ENCODE data around the gene TGM3.
"Not testable (repeated sequence)": the region's sequence is repeated elsewhere in the genome, so short reads cannot be mapped to it uniquely, and the experiment has no call there.

TGM3 gene, protein sequence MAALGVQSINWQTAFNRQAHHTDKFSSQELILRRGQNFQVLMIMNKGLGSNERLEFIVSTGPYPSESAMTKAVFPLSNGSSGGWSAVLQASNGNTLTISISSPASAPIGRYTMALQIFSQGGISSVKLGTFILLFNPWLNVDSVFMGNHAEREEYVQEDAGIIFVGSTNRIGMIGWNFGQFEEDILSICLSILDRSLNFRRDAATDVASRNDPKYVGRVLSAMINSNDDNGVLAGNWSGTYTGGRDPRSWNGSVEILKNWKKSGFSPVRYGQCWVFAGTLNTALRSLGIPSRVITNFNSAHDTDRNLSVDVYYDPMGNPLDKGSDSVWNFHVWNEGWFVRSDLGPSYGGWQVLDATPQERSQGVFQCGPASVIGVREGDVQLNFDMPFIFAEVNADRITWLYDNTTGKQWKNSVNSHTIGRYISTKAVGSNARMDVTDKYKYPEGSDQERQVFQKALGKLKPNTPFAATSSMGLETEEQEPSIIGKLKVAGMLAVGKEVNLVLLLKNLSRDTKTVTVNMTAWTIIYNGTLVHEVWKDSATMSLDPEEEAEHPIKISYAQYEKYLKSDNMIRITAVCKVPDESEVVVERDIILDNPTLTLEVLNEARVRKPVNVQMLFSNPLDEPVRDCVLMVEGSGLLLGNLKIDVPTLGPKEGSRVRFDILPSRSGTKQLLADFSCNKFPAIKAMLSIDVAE

GRCh38 chr20:2295886-2296515 lies at the start of gene TGM3:
TGM3 (plus strand) TSS chr20:2296001; CDS start chr20:2296064, 63 bp downstream.
- no peak for DNase-seq (ENCODE audit: low read depth)

DNA sequence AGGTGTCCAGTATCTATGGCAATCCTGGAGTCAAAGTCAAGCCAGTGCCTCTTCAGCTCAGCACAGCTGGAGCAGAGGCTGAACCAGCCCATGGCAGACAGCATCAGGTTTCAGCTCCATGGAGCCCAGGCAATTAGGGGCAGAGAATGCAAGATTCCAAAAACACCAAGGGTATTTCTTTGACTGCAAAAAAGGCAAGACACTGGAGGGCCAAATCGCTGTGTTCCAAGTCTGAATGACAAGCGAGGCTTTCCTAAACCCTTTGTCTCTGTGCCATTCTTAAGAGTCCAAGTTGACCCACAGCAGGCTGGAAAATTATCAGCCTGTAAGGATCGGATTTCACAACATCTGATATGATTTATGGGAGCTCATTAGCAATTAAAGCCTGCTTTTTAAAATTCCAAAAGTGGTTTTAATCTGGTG lies 49.7 kb upstream of the TGM3 start:
- DNase-seq (ENCODE audit: low read depth) = no peak

GRCh38 chr20:2248837-2249236 lies 47.0 kb upstream of the TGM3 start:
- DNase-seq (ENCODE audit: low read depth) = no peak

DNA sequence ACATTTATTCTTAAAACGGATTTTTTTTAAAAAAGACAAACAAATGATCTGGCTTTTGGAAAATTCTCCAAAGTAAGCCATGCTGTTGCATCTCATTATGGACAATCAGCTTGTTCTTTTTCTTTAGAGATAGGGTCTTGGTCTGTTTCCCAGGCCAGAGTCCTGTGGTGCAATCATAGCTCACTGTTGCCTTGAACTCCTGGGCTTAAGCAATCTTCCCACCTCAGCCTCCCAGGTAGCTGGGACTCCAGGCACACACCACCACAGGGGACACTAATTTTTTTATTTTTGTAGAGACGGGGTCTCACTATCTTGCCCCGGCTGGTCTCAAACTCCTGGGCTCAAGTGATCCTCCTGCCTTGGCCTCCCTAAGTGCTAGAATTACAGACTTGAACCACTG lies 45.9 kb upstream of the TGM3 start:
- DNase-seq (ENCODE audit: low read depth) = no peak

DNA sequence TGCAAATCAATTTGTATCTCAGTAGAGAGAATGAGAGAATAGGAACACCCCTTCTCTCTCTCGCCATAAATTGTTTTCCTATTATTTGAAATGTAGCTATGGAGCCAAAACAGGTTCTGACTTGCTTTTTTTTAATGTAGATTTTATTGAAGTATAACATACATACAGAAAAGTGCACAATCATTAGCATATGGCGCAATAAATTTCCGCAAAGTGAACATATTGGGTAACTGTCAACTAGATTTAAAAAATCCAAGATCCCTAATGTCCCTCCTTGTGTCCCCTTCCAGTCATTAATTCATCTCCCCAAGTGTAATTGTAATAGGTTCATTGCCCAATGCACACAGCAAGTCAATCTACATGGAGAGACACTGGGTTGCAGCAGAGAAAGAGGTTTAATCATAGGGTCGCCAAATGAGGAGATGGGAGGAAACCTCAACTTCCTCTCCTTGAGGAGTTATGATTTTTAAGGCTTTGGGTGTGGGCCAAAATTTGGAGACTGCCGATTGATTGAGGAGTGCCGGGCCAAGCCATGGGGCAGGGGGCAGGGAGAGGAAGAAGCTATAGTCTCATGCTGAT lies 43.3 kb upstream of the TGM3 start:
- no peak for DNase-seq (ENCODE audit: low read depth)

DNA sequence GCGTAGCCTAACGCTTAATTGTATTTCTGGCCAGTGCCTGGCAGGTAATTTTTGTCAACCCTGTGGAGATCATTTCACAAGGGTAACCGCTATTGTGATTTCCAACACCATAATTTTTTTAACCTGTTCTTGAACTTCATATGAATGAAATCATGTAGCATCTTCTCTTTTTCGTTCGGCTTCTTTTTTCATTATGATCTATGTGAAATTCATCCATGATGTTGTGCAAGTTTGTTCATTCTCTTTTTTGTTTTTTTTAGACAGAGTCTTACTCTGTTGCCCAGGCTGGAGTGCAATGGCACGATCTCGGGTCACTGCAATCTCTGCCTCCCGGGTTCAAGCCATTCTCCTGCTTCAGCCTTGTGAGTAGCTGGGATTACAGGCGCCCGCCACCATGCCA lies 42.5 kb upstream of the TGM3 start:
- no peak for DNase-seq (ENCODE audit: low read depth)

DNA sequence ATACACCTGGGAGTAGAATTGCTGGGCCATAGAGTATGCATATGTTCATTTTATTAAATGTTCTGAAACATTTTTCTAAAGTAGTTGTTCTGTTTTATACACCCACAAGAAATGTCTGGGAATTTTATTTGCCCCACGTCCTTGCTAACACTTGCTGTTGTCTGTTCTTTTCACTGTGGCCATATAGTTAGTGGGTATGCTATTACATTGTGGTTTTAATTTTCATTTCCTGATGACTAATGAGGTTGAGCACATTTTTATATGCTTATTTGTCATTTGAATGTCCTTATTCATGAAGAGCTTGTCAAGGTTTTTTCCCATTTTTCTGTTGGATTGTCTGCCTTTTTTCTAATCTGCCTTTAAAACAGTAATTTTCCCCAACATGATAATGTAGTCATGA lies 41.5 kb upstream of the TGM3 start:
- no peak for DNase-seq (ENCODE audit: low read depth)

- no peak for DNase-seq (ENCODE audit: low read depth)
Measured at GRCh38 chr20:2255926-2256531, 39.8 kb upstream of the TGM3 start.

GRCh38 chr20:2259731-2260130 lies 36.1 kb upstream of the TGM3 start:
- DNase-seq (ENCODE audit: low read depth) = no peak

- DNase-seq (ENCODE audit: low read depth) = no peak
Measured at GRCh38 chr20:2260250-2260649, 35.6 kb upstream of the TGM3 start.

GRCh38 chr20:2261046-2261485 lies 34.7 kb upstream of the TGM3 start:
- no peak for DNase-seq (ENCODE audit: low read depth)

- DNase-seq (ENCODE audit: low read depth) = no peak
Measured at GRCh38 chr20:2261629-2262028, 34.2 kb upstream of the TGM3 start.

- DNase-seq (ENCODE audit: low read depth) = no peak
Measured at GRCh38 chr20:2264118-2264517, 31.7 kb upstream of the TGM3 start.

DNA sequence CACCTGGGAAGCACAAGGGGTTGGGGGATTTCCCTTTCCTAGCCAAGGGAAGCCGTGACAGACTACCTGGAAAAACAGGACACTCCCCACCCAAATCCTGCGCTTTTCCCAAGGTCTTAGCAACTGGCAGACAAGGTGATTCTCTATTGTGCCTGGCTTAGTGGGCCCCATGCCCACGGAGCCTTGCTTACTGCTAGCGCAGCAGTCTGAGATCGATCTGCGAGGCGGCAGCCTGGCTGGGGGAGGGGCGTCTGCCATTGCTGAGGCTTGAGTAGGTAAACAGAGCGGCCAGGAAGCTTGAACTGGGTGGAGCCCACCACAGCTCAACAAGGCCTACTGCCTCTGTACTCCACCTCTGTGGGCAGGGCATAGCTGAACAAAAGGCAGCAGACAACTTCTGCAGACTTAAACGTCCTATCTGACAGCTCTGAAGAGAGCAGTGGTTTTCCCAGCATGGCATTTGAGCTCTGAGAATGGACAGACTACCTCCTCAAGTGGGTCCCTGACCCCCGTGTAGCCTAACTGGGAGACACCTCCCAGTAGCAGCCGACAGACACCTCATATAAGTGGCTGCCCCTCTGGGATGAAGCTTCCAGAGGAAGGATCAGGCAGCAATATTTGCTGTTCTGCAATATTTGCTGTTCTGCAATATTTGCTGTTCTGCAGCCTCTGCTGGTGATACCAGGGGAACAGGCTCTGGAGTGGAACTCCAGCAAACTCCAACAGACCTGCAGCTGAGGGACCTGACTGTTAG lies 31.0 kb upstream of the TGM3 start:
- not testable (repeated sequence) for DNase-seq (ENCODE audit: low read depth)

DNA sequence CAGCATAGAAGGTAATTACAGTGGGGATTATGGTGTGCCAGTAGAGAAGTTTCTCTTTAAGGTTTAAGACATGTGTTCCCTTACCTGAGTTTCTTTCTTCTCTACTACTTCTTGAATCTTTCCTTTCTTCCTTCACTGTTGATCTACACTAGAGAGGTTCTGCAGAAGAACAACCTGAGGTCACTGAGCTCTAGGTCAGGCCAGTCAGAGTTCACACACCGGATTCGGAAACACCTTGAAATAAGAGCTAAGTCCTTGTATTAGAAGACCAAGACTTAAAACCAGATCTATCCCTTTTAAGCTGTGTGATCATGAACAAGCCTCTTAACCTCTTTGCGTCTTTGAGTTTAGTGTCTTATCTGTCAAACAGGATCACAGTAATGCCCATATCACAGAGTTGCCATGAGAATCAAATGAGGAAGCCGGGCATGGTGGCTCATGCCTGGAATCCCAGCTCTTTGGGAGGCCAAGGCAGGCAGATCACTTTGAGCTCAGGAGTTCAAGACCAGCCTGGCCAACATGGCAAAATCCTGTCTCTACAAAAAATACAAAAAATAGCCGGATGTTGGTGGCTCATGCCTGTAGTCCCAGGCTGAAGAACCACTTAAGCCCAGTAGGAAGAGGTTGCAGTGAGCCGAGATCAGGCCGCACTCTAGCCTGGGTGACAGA lies 22.0 kb upstream of the TGM3 start:
- no peak for DNase-seq (ENCODE audit: low read depth)

DNA sequence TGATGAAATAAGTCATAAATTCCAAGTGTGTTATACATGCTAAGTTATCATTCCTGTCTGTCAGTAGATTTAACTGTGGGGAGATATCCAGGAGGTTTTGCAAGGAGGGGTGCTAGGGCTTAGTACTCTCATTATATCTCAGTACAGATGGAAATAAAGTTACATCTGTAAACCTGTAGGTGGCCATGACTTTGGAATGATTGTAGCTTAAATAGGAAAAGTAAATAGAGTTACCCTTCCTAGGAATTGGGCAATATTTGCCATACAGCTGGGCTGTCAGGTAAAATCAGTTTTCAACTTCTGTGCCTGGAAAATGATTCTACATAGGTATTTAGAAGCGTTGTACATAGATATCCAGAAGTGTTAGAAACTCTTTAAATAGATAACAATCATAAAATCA lies 19.8 kb upstream of the TGM3 start:
- DNase-seq (ENCODE audit: low read depth) = no peak

GRCh38 chr20:2279253-2279779 lies 16.5 kb upstream of the TGM3 start:
- DNase-seq (ENCODE audit: low read depth) = no peak

GRCh38 chr20:2280082-2280481 lies 15.7 kb upstream of the TGM3 start:
- DNase-seq (ENCODE audit: low read depth) = no peak

GRCh38 chr20:2281563-2281962 lies 14.2 kb upstream of the TGM3 start:
- DNase-seq (ENCODE audit: low read depth) = no peak

DNA sequence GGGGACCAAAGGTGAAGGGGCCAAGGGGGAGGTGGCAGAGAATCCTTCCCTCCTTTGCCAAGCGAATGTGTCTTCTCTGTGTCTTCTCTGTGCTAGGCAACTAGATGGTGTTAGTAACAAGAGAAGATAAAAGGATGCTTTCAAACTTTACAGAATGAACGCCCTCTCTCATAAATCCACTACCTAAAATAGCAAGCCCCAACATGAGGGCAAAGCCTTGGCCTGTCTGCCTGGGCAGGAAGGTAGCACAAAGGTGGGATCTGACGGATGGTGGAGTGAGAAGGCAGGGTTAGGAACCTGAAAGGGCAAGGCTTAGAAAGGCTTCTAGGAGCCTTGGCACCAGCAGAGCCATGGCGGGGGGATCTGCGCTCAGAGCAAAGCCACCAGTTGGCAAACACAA lies 13.6 kb upstream of the TGM3 start:
- no peak for DNase-seq (ENCODE audit: low read depth)

All from fibroblast of the conjunctiva (primary cell).